ENCODE data around the gene SHH.

Gene SHH

DNA sequence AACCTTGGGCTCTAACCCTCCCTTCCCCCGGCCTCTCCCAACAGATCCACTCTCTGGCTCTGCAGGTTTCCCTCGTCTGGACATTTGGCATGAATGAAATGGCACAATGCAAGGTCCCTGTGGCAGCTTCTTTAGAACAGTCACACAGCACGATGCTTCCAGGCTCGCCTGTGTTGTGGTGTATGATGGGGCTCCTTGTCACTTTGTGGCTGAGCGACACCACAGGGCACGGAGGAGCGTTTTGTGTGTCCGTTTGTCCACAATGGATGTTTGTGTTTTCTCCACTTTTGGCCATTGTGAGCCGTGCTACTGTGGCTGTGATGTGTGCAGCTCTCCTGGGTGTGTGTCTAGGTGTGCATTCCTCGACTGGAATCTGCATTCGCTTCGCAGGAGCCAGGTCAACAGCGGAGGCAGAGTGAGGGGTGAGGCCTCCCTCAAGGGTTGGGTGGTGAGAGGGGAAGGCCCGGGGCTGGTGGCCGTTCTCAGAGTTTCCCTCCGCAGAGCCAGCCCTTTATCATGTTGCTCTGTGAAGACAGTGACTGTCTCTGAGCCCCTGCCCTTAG lies 22.3 kb upstream of the SHH start:
- no peak overlapping the region for H3K4me2 ChIP-seq
- no peak overlapping the region for H3K27ac ChIP-seq
- H3K9me3 ChIP-seq = no peaks in the 10 kb centered on the region
- H3K9ac ChIP-seq = no peak overlapping the region
- H3K4me3 ChIP-seq = no peak overlapping the region
- H3K27me3 ChIP-seq = no peaks in the 10 kb centered on the region
- H4K20me1 ChIP-seq = no peaks in the 10 kb centered on the region
- no peak for TF ChIP-seq Cebpa-rat (IDR thresholded peaks at IDR 0.05)
- no peaks in the 10 kb centered on the region for H3K36me3 ChIP-seq
- peaks cover 11% of the 10 kb centered on the region for H3K4me1 ChIP-seq

DNA sequence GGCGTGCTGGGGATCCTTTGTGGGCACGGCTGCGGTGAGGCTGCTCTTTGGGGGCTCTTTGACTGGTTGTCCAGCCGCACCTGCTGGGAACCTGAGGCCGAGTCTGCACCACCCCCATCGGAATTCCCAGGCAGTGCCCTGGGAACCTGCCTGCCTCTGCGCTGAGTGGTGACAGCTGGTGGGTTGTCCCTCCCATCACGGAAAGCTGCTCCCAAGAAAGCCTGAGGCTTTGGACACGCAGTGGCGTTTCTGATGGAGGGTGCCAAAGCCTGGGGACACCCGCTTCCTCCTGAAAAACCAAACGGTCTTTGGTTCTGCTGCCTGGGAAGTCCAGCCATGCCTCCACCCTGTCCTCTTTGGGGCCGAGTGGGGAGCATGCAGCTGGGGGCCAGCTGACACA lies 21.4 kb upstream of the SHH start:
- Histone ChIP-seq H3K9me3 (no peaks in the 10 kb centered on the region), H3K36me3 (no peaks in the 10 kb centered on the region), H4K20me1 (no peaks in the 10 kb centered on the region), H3K4me3 (no peak overlapping the region), H3K4me1 (peaks cover 11% of the 10 kb centered on the region), H3K9ac (no peak overlapping the region), H3K4me2 (no peak overlapping the region), H3K27ac (no peak overlapping the region), H3K27me3 (no peaks in the 10 kb centered on the region)
- TF ChIP-seq Cebpa-rat (IDR thresholded peaks at IDR 0.05) = no peak

DNA sequence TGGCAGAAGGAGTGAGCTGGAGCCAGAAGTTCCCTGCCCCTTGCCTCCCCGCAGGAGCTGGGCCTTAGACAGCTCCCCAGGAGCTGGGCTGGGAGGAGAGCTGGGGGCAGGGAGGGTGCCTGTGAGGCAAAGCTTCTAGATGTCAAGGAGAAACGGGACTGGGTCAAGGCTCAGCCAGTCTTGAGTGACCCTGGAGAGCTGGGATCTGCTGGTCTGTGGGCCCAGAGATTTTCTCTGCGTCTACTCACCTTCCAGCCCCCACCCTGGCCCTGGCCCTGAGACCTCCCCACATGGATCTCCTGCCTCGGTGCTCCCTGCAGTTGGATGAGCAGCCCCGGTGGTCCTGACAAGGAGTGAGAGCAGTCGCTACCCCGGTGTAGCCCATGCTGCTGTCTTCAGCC lies 20.3 kb upstream of the SHH start:
- no peaks in the 10 kb centered on the region for H4K20me1 ChIP-seq
- no peak for TF ChIP-seq Cebpa-rat (IDR thresholded peaks at IDR 0.05)
- H3K4me1 ChIP-seq = peaks cover 17% of the 10 kb centered on the region
- H3K4me3 ChIP-seq = no peak overlapping the region
- H3K27ac ChIP-seq = no peak overlapping the region
- no peaks in the 10 kb centered on the region for H3K36me3 ChIP-seq
- H3K27me3 ChIP-seq = no peaks in the 10 kb centered on the region
- H3K9ac ChIP-seq = no peak overlapping the region
- H3K4me2 ChIP-seq = no peak overlapping the region
- H3K9me3 ChIP-seq = no peaks in the 10 kb centered on the region

DNA sequence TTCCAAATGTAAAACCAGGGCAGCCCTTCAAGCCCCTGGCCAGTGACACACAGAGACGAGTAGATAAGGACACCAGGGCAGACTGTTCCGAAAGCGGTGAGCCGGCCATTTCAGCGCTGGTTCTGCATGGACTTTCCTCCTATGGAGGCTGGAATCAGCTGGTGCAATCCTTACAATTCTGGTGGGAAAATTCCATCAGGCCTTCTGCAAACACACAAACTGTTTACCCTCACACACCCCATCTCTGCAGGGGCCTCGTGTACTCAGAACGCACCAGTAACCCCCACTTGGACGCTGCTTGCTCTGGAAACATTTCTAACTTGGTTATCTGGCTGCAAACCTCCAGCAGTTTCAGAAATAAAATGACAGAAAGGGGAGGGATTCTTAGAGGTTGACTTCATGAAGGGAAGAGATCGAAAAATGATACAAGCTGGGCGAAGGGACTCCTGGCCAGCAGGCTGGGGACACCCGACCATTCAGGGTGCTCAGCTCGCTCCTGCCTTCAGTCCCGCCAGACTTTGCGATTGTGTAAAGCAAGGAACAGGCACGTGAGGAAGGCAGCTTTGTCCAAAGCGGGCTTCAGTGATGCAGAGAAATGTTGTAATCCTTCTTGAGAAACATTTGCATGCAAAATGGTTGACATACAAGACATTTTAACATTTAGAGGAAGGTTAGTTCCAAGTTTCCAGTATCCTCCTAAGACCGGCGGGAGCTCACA lies 19.7 kb upstream of the SHH start:
- Histone ChIP-seq H3K27ac (no peak overlapping the region), H3K9me3 (no peaks in the 10 kb centered on the region), H3K4me2 (no peak overlapping the region), H3K4me1 (peaks cover 23% of the 10 kb centered on the region), H3K4me3 (no peak overlapping the region), H3K36me3 (no peaks in the 10 kb centered on the region), H3K9ac (no peak overlapping the region), H3K27me3 (no peaks in the 10 kb centered on the region), H4K20me1 (no peaks in the 10 kb centered on the region)
- TF ChIP-seq Cebpa-rat (IDR thresholded peaks at IDR 0.05) = no peak

DNA sequence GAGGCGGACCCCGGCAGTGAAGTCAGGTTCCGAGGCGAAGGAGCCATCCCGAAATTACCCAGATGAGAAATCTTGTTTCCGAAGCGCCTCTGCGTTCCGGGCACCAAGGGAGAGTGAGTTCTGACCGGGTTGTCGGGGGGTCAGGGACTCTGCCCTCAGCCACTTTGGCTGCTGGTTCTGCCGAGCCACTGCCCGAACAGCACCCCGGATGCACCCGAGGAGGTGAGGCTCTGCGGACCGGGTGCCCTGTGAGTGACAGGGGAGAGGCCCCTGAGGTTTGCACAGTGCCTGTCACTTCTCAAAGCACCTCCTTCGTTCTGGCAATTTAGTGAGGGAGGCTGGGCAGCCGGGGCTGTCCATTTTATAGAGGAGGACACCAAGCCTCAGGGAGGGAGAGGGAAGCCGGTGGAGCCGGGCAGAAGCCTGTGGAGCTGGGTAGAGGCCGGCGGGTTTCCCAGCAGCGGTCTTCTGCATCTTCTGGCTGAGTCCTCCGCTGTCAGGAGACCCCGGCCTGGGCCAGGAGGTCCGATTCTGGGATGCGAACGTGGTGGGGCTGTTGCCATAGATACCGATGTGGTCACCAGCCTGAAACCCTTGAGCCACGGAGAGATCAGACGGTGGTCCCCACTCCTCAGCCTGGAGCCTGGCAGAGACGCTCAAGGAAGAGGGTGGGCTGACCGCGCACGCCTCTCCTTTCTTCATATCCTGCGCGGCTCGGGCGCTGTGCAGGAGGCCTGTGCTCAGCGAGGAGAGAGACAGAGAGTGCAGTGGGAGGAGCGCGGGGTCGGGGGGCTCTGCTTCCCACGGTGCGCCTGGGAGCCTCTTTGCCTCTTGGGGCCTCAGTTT lies 18.9 kb upstream of the SHH start:
- peaks cover 21% of the 10 kb centered on the region for H3K4me1 ChIP-seq
- H3K4me3 ChIP-seq = no peak overlapping the region
- no peak for TF ChIP-seq Cebpa-rat (IDR thresholded peaks at IDR 0.05)
- 0 out of 2 replicates have a peak, but pooled peaks cover 2% of the 10 kb centered on the region for H3K27me3 ChIP-seq
- no peaks in the 10 kb centered on the region for H3K9me3 ChIP-seq
- no peaks in the 10 kb centered on the region for H4K20me1 ChIP-seq
- H3K9ac ChIP-seq = no peak overlapping the region
- H3K36me3 ChIP-seq = no peaks in the 10 kb centered on the region
- H3K4me2 ChIP-seq = no peak overlapping the region
- no peak overlapping the region for H3K27ac ChIP-seq

DNA sequence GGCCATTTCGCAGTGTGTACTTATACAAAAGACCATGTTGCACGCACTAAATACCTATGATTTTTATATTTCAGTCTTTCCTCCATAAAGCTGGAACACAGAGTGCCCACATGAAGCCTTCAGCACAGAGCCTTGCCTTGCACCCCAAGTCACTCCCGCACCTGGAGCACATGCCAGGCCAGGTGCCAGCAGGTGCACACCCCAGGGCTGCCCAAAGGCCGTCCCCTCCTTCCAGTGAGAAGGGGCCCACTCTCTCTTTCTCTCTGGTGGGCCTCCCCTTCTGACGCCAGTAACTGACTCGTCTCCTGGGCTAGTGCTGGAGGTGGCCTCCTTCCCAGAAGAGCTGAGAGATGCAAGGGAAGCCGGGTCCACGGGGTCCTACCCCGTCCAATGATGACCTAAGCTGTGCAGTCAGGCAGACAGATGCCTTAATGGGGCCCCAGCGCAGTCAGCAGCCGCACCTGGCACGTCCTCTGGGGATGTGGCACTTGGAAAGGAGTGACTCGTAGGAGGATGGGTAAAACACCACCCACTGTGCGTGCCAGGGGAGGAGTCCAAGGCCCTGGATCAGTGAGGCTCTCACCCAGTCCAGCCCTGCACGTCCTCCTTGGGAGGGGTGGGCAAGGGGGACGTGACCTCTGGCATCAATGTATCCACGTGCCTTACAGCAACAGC lies 17.7 kb upstream of the SHH start:
- Histone ChIP-seq H3K4me2 (no peak overlapping the region), H3K9me3 (no peaks in the 10 kb centered on the region), H3K27ac (no peak overlapping the region), H4K20me1 (no peaks in the 10 kb centered on the region), H3K36me3 (no peaks in the 10 kb centered on the region), H3K9ac (no peak overlapping the region), H3K4me1 (peaks cover 17% of the 10 kb centered on the region), H3K27me3 (peaks cover 14% of the 10 kb centered on the region), H3K4me3 (no peak overlapping the region)
- TF ChIP-seq Cebpa-rat (IDR thresholded peaks at IDR 0.05) = no peak

DNA sequence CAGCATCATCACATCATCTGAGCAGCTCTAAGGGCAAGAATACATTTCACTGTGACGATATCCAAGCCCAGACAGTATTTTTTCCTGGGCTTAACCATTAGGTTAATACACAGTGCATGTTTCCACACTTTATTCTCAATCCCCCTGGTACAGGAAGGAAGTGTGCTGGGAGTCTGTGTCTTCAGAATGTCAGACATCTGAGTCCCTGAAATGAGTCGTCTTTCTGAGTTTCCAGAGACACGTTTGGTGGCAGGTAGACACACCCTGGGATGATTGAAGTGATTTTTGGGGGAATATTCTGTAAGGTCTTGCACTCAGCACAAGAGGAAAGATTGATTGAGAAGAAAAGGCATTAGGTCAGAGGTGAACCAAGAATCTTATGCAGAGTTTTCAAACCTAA lies 13.1 kb upstream of the SHH start:
- Histone ChIP-seq H3K4me2 (no peak overlapping the region), H3K9me3 (no peaks in the 10 kb centered on the region), H3K4me3 (no peak overlapping the region), H3K4me1 (peaks cover 33% of the 10 kb centered on the region), H4K20me1 (no peaks in the 10 kb centered on the region), H3K27me3 (peaks cover 16% of the 10 kb centered on the region), H3K36me3 (no peaks in the 10 kb centered on the region), H3K9ac (no peak overlapping the region), H3K27ac (no peak overlapping the region)
- no peak for TF ChIP-seq Cebpa-rat (IDR thresholded peaks at IDR 0.05)

DNA sequence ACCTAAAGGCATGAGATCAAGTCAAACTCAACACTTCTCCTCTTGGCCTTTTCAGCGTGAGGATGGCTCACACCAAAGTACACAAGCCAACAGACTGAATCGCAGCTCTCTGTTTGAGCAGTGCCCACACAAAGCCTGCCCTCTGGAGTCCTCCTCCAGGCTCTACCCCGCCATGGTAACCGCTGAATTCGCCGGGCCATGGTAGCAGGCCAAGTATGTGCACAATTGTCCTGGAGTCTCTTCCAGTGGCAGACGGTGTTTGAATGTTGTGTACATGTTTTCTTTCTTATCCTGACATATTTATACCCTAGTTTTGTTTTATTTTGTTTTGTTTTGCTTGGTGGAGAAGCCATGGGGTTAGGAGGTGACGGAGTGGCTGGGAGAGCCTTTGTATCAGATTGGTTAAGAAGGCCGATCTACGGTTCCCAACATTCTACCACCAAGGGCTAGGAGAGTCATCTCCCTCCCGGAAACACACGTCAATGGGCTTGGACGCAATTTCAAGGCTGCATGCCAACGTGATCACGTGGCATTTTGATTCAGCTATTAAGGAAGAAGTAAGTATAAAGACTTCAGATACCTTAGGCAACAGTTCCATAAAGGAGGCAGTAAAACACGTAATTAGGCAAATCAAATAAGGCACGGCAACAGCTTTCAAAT lies 12.1 kb upstream of the SHH start:
- Histone ChIP-seq H3K9me3 (no peaks in the 10 kb centered on the region), H3K4me3 (no peak overlapping the region), H3K4me2 (no peak overlapping the region), H3K27ac (no peak overlapping the region), H3K9ac (no peak overlapping the region), H3K27me3 (peaks cover 16% of the 10 kb centered on the region), H4K20me1 (no peaks in the 10 kb centered on the region), H3K36me3 (no peaks in the 10 kb centered on the region), H3K4me1 (peaks cover 33% of the 10 kb centered on the region)
- TF ChIP-seq Cebpa-rat (IDR thresholded peaks at IDR 0.05) = no peak

DNA sequence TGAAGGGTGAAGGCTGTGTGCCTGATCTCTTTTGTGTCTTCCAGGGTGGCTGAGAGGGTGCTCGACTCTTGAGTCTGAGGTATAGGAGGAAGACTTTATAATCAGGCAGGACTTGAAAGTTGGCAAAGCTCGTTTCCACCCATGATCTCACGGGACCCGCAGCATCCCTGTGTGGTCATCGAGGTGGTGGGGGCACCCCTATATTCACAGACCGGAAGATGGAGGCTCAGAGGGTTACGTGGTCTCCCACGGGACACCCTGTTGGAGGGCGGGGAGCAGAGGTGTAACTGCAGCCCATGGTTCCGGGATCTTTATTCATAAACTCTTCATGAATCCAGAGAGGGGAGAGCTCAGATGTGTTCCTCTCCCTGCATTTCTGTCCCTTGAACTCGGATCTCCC lies 9.6 kb upstream of the SHH start:
- Histone ChIP-seq H3K9ac (no peak overlapping the region), H3K27me3 (peaks cover 19% of the 10 kb centered on the region), H3K4me3 (no peak overlapping the region), H3K9me3 (peaks cover 9% of the 10 kb centered on the region), H3K4me1 (peaks cover 32% of the 10 kb centered on the region), H3K36me3 (no peaks in the 10 kb centered on the region), H4K20me1 (no peaks in the 10 kb centered on the region), H3K27ac (no peak overlapping the region), H3K4me2 (peak overlapping the region; percentile 35)
- TF ChIP-seq Cebpa-rat (IDR thresholded peaks at IDR 0.05) = no peak

All from BLaER1 (cell line).